HepG2 (cell line): Measurements from ENCODE around the gene TAS2R43. TPM values are rescaled to one million over a fixed set of nuclear protein-coding genes. Genes with fewer than 3 reads are reported as not detected.

Experiments used
- ARID5B ChIP-seq: IDR thresholded peaks from 2 replicates; pipeline ENCODE4 v1.4.0; 2020; ENCODE audit warnings: mild to moderate bottlenecking, missing genetic modification reagents
- ATF4 ChIP-seq, 2 experiments: fragments of 450-650 bp in 1 of 2; sonication (generic) in 1 of 2; formaldehyde crosslinking; IDR thresholded peaks; 2 replicates each; pipeline versions ENCODE4 v1.5.0 to v1.8.0; 2020 to 2022; ENCODE audit warnings: mild to moderate bottlenecking in 1 of 2, missing genetic modification reagents in 1 of 2
- CEBPG ChIP-seq: IDR thresholded peaks from 2 replicates; pipeline ENCODE4 v1.6.1; 2016
- CREM ChIP-seq, 2 experiments: sonication (generic) in 1 of 2; formaldehyde crosslinking in 1 of 2; IDR thresholded peaks; 2 replicates each; pipeline versions ENCODE4 v1.4.0 to v1.6.1; 2016 to 2020; ENCODE audit warnings: antibody characterized with exemption in 1 of 2, mild to moderate bottlenecking in 1 of 2, missing genetic modification reagents in 1 of 2
- EP300 ChIP-seq, 3 experiments: sonication (generic) in 1 of 3; formaldehyde crosslinking in 1 of 3; IDR thresholded peaks; 2 replicates each; pipeline versions ENCODE4 v1.5.1 to v1.6.1; 2011 to 2020; ENCODE audit warnings: low read depth in 2 of 3, low read length in 2 of 3, borderline replicate concordance in 1 of 3, improper control_type of control experiment in 1 of 3, mild to moderate bottlenecking in 1 of 3, missing genetic modification reagents in 1 of 3, moderate library complexity in 1 of 3
- FIP1L1 ChIP-seq: fragments of 200-400 bp; formaldehyde crosslinking; IDR thresholded peaks from 2 replicates; pipeline ENCODE4 v1.6.1; 2018; ENCODE audit warnings: low read depth, mild to moderate bottlenecking, low read length, moderate library complexity, borderline replicate concordance; ENCODE audit not compliant: insufficient read depth
- FOSL2 ChIP-seq: sonication (generic); formaldehyde crosslinking; IDR thresholded peaks from 2 replicates; pipeline ENCODE4 v1.4.0; 2020; ENCODE audit warnings: missing genetic modification reagents
- FOXA1 ChIP-seq, 2 experiments: fragments of 450-650 bp in 1 of 2; sonication (generic) in 1 of 2; formaldehyde crosslinking in 1 of 2; IDR thresholded peaks; 2 replicates each; pipeline versions ENCODE4 v1.4.0 to v1.6.1; 2016 to 2020; ENCODE audit warnings: missing genetic modification reagents in 1 of 2
- FOXP4 ChIP-seq: sonication (generic); formaldehyde crosslinking; IDR thresholded peaks from 2 replicates; pipeline ENCODE4 v1.4.0; 2020; ENCODE audit warnings: missing genetic modification reagents
- GATAD2A ChIP-seq: IDR thresholded peaks from 2 replicates; pipeline ENCODE4 v1.6.1; 2016
- ISX ChIP-seq: sonication (generic); formaldehyde crosslinking; conservative IDR thresholded peaks from 2 replicates; pipeline ENCODE4 v1.5.0; 2020; ENCODE audit warnings: missing genetic modification reagents
- NR2F2 ChIP-seq: IDR thresholded peaks from 2 replicates; pipeline ENCODE4 v1.6.1; 2012; ENCODE audit warnings: low read depth, inconsistent platforms, borderline replicate concordance
- NR2F6 ChIP-seq, 2 experiments: IDR thresholded peaks; 2 replicates each; pipeline ENCODE4 v1.6.1; 2016; ENCODE audit warnings: antibody characterized with exemption in 1 of 2, mild to moderate bottlenecking in 1 of 2
- RARA ChIP-seq: IDR thresholded peaks from 2 replicates; pipeline ENCODE4 v1.6.1; 2016; ENCODE audit warnings: missing genetic modification reagents, missing compliant biosample characterization
- RCOR2 ChIP-seq: IDR thresholded peaks from 2 replicates; pipeline ENCODE4 v1.6.1; 2016; ENCODE audit warnings: missing biosample characterization, missing genetic modification reagents
- SOX6 ChIP-seq, 2 experiments: fragments of 450-650 bp in 1 of 2; sonication (generic) in 1 of 2; formaldehyde crosslinking in 1 of 2; IDR thresholded peaks; 2 replicates each; pipeline versions ENCODE4 v1.4.0 to v1.6.1; 2017 to 2020; ENCODE audit warnings: antibody characterized with exemption in 1 of 2, mild to moderate bottlenecking in 1 of 2, missing genetic modification reagents in 1 of 2
- ZFAT ChIP-seq: sonication (generic); formaldehyde crosslinking; conservative IDR thresholded peaks from 2 replicates; pipeline ENCODE4 v1.8.1; 2023; ENCODE audit warnings: missing genetic modification reagents, inconsistent platforms
- ZGPAT ChIP-seq: IDR thresholded peaks from 2 replicates; pipeline ENCODE4 v1.6.1; 2016; ENCODE audit warnings: mild to moderate bottlenecking
- polyA plus RNA-seq, 8 experiments: library from polyadenylated mRNA; depleted of rRNA in 3 of 8; stranded (reverse) in 7 of 8; unstranded in 1 of 8; fragments of >200 nt; fragmentation: Illumina TruSeq in 4 of 8; extraction: Trizol in 4 of 8; gene quantifications; 2 replicates each; pipeline versions ENCODE4 v1.2.1 to v1.2.3, GENCODE V29; 2011 to 2016; ENCODE audit warnings: low read depth in 4 of 8, missing spikeins in 1 of 8, mixed read lengths in 1 of 8; ENCODE audit not compliant: insufficient read depth in 1 of 8
- total RNA-seq, 5 experiments: library from RNA; depleted of rRNA; stranded (reverse); fragments of >200 nt; fragmentation: Illumina TruSeq; extraction: Trizol; gene quantifications; 2 replicates each; pipeline ENCODE4 v1.2.3, GENCODE V29; 2016; ENCODE audit warnings: low read depth in 1 of 5

Gene TAS2R43
- total and polyA plus RNA-seq, 2 of the 13 experiments (the other 11 are each of a cell fraction or from before 2014, with no cell fraction given), result 0.15 to 1.7 TPM

- peak; percentile 49; the same call in 1 of the 2 replicates for TF ChIP-seq NR2F2
- TF ChIP-seq ATF4 (CRISPR knock-in tag; IDR thresholded peaks at IDR 0.05), result peak in 1 of 2 experiments; percentile 70; a peak in 2 of 4 replicates
- TF ChIP-seq CREM (IDR thresholded peaks at IDR 0.05), result 0 out of 2 replicates have a peak, but pooled peaks have one; percentile 16
- no peak for TF ChIP-seq CREM (CRISPR knock-in tag; IDR thresholded peaks at IDR 0.05)
- no peak for TF ChIP-seq ZFAT
- no peak for TF ChIP-seq FOXA1 (IDR thresholded peaks at IDR 0.05)
- TF ChIP-seq FOXA1 (CRISPR knock-in tag; IDR thresholded peaks at IDR 0.05), result peak; percentile 88
- TF ChIP-seq ARID5B (CRISPR knock-in tag), result peak; percentile 65
- TF ChIP-seq GATAD2A (CRISPR knock-in tag), result peak; percentile 49
- TF ChIP-seq NR2F6 (IDR thresholded peaks at IDR 0.05), result peak; percentile 60; the same call in 1 of the 2 replicates
- TF ChIP-seq NR2F6 (CRISPR knock-in tag; IDR thresholded peaks at IDR 0.05), result no peak
- no peak for TF ChIP-seq FIP1L1
- TF ChIP-seq FOXP4, result peak; percentile 62
- TF ChIP-seq CEBPG (CRISPR knock-in tag), result peak; percentile 61
- TF ChIP-seq SOX6 (IDR thresholded peaks at IDR 0.05), result no peak
- peak; percentile 64 for TF ChIP-seq SOX6 (CRISPR knock-in tag; IDR thresholded peaks at IDR 0.05)
- TF ChIP-seq RARA, result peak; percentile 53; the same call in 1 of the 2 replicates
- TF ChIP-seq EP300 (IDR thresholded peaks at IDR 0.05; ENCODE audit: low read depth in 2 of 2, low read length in 2 of 2), result peak in 1 of 2 experiments; percentile 40; a peak in 1 of 4 replicates
- no peak for TF ChIP-seq EP300 (CRISPR knock-in tag; IDR thresholded peaks at IDR 0.05; ENCODE audit: borderline replicate concordance)
- 0 out of 2 replicates have a peak, but pooled peaks have one; percentile 6 for TF ChIP-seq FOSL2 (CRISPR knock-in tag)
- TF ChIP-seq RCOR2, result peak; percentile 56; the same call in 1 of the 2 replicates
- TF ChIP-seq ZGPAT (CRISPR knock-in tag), result 0 out of 2 replicates have a peak, but pooled peaks have one; percentile 28
- TF ChIP-seq ISX (CRISPR knock-in tag), result no peak
These were observed 20.7 kb downstream of the TAS2R43 start (continued) for GRCh38 chr12:11071414-11071813.
